Right atrium auricular region (tissue), 2 donors: ENCODE measurements around the gene MYOM3. TPM values are rescaled to one million over a fixed set of nuclear protein-coding genes. Genes with fewer than 3 reads are reported as not detected.
A peak's percentile ranks its signal among the peaks of the same experiment; 100 is the strongest.

Experiments
- DNase-seq: peaks from one replicate; pipeline ENCODE4 v3.0.0-alpha.2; 2019; ENCODE audit warnings: low spot score
- H3K27ac ChIP-seq, 2 donors: fragments of 200-600 bp; sonication (generic); 1 replicate in 1 of 2; 2 replicates in 1 of 2; pipeline ENCODE4 v1.5.1; 2016 to 2019
- H3K27me3 ChIP-seq, 2 donors: fragments of 200-600 bp; sonication (generic); one replicate each; pipeline versions ENCODE4 v1.5.1 to v1.6.0; 2017 to 2019
- H3K36me3 ChIP-seq: fragments of 200-600 bp; sonication (generic); one replicate; pipeline ENCODE4 v1.5.1; 2016
- H3K4me1 ChIP-seq, 2 donors: fragments of 200-600 bp; sonication (generic); one replicate each; pipeline versions ENCODE4 v1.5.1 to v1.6.0; 2017 to 2019
- H3K4me3 ChIP-seq, 2 donors: fragments of 200-600 bp; sonication (generic); 1 replicate in 1 of 2; 2 replicates in 1 of 2; pipeline ENCODE4 v1.5.1; 2017 to 2019; ENCODE audit warnings: mild to moderate bottlenecking in 1 of 2, moderate library complexity in 1 of 2
- H3K9me3 ChIP-seq, 2 donors: fragments of 200-600 bp; sonication (generic); one replicate each; pipeline ENCODE4 v1.5.1; 2019
- total RNA-seq, 2 donors: library from RNA; depleted of rRNA; stranded (reverse); fragments of >200 nt; gene quantifications; one replicate each; pipeline ENCODE4 v1.1.0, GENCODE V29; 2016
- TF ChIP-seq, protein P1 (sequence below), 2 donors: fragments of 200-600 bp; sonication (generic); IDR thresholded peaks; one replicate each; pipeline ENCODE4 v1.5.1; 2019; ENCODE audit warnings: antibody characterized with exemption in 2 of 2

MYOM3 gene
- total RNA-seq, 2 donors from 2014 or later = 98.7 to 241 TPM

DNA sequence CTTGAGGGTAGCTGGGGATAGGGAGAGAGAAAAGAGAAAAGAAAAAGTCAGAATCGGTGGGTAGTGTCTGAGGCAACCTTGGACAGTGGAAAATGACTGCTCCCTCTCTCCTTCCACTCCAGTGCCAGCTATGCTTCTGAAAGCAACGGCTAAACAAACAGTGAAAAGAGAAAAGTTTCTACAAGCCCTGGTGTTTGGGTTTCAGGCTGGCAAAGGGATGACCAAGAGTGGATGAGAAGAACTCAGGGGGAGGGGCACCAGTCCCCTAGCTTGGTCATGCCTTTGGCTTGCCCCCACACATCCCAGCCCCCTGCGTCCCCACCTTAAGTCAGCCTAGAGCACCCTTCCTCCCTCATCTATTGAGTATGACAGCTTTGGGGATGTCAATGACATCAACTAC lies 22.4 kb upstream of the MYOM3 start:
- no peak overlapping the region for H3K27ac ChIP-seq
- no peaks in the 10 kb centered on the region for H3K27me3 ChIP-seq
- H3K36me3 ChIP-seq = no peaks in the 10 kb centered on the region
- no peak overlapping the region for H3K4me3 ChIP-seq
- no peaks in the 10 kb centered on the region for H3K4me1 ChIP-seq
- peaks cover 0 to 12% of the 10 kb centered on the region in 2 donors for H3K9me3 ChIP-seq
- TF ChIP-seq, protein P1, sequence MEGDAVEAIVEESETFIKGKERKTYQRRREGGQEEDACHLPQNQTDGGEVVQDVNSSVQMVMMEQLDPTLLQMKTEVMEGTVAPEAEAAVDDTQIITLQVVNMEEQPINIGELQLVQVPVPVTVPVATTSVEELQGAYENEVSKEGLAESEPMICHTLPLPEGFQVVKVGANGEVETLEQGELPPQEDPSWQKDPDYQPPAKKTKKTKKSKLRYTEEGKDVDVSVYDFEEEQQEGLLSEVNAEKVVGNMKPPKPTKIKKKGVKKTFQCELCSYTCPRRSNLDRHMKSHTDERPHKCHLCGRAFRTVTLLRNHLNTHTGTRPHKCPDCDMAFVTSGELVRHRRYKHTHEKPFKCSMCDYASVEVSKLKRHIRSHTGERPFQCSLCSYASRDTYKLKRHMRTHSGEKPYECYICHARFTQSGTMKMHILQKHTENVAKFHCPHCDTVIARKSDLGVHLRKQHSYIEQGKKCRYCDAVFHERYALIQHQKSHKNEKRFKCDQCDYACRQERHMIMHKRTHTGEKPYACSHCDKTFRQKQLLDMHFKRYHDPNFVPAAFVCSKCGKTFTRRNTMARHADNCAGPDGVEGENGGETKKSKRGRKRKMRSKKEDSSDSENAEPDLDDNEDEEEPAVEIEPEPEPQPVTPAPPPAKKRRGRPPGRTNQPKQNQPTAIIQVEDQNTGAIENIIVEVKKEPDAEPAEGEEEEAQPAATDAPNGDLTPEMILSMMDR (IDR thresholded peaks at IDR 0.05) = no peak
- no peak for DNase-seq

DNA sequence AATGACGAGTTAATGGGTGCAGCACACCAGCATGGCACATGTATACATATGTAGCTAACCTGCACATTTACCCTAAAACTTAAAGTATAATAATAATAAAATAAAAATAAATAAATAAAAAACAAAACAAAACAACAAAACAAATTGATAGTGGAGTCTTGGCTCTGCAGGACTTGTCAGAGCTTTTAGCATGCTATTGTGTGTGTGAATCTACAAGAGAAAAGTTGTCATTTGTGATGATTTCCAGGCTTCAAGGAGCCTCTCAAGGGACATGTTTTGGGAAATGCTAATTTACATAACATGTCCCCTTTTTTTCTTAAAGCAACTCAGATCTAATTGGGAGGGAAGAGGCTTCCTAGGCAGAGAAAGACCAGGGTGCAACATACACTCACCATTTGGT lies 21.9 kb upstream of the MYOM3 start:
- Histone ChIP-seq H3K4me3 (no peak overlapping the region), H3K27me3 (no peaks in the 10 kb centered on the region), H3K4me1 (no peaks in the 10 kb centered on the region), H3K27ac (no peak overlapping the region), H3K36me3 (no peaks in the 10 kb centered on the region), H3K9me3 (peaks cover 0 to 12% of the 10 kb centered on the region in 2 donors)
- TF ChIP-seq, protein P1 (IDR thresholded peaks at IDR 0.05) = no peak
- DNase-seq = no peak

DNA sequence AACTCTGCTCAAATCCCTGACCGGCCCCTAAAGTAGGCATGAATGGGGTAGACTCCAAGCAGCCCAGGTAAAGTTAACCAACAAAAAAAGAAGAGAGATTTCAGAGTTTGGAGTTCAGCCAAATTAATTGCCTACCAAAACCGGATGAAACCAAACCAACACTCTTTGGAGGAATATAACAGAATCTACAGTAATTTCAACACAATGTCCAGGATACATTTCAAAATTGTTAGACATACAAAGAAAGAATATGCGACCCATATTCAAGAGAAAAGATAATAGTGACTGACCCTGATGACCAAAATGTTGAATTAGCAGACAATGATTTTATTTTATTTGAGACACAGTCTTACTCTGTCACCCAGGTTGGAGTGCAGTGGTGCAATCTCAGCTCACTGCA lies 18.4 kb upstream of the MYOM3 start:
- no peaks in the 10 kb centered on the region for H3K36me3 ChIP-seq
- H3K9me3 ChIP-seq = peaks cover 0 to 12% of the 10 kb centered on the region in 2 donors
- H3K4me1 ChIP-seq = peaks cover 0 to 11% of the 10 kb centered on the region in 2 donors
- no peaks in the 10 kb centered on the region for H3K27me3 ChIP-seq
- H3K4me3 ChIP-seq = no peak overlapping the region
- TF ChIP-seq, protein P1 (IDR thresholded peaks at IDR 0.05) = no peak
- no peak overlapping the region for H3K27ac ChIP-seq
- no peak for DNase-seq

DNA sequence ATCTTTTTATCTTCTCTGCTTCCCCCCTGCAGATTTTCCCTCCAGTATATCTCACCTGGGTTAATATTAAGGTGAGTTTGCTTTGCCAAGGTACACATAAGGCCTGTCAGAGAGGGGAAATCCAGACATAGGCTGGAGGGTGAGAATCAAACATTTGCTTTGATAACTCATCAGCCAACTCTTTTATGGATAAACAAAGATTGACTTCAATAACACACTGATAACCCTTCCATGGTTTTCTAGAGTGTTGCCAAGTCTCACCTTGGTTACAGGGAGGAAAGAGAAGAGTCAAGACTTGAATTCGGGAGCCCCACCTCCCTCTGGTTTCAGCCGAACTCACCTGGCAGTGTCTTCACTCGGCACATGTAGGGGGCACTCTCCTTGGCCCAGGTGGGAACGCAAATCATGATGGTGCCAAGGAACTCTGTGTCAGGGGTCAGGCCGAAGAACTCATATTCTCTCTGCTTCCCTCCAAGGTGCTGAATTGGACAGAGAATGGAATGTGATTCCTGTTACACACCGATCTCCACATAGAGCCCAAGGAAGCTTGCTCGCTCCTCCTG lies 15.9 kb upstream of the MYOM3 start:
- H3K9me3 ChIP-seq = peaks cover 0 to 12% of the 10 kb centered on the region in 2 donors
- H3K4me1 ChIP-seq = peaks cover 0 to 11% of the 10 kb centered on the region in 2 donors
- no peaks in the 10 kb centered on the region for H3K27me3 ChIP-seq
- TF ChIP-seq, protein P1 (IDR thresholded peaks at IDR 0.05) = no peak
- H3K36me3 ChIP-seq = no peaks in the 10 kb centered on the region
- DNase-seq = no peak
- H3K4me3 ChIP-seq = no peak overlapping the region
- no peak overlapping the region for H3K27ac ChIP-seq

DNA sequence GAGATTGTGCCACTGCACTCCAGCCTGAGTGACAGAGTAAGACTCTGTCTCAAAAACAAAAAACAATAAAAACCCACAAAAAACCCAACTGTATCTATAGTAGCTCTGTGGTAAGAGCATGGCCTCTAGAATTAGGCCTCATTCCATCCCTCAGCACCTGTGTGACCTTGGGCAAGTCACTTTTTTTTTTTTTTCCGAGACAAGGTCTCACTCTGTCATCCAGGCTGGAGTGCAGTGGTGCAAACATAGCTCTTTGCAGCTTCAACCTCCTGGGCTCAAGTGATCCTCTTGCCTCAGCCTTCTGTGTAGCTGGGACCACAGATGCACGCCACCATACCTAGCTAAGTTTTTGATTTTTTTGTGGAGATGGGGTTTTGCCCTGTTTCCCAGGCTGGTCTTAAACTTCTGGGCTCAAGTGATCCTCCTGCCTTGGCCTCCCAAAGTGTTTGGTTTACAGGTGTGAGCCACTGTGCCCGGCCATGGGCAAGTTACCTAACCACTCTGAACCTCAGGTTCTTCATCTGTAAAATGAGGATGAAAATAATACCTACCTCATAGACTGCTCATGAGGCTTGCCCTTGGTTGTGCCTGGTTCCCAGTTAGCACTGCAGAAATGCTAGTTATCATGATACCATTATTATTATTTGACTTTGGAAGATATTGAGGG lies 15.3 kb upstream of the MYOM3 start:
- Histone ChIP-seq H3K27me3 (no peaks in the 10 kb centered on the region), H3K9me3 (peaks cover 0 to 12% of the 10 kb centered on the region in 2 donors), H3K27ac (peak overlapping the region; percentile 57 to 61), H3K36me3 (no peaks in the 10 kb centered on the region), H3K4me1 (peaks cover 0 to 11% of the 10 kb centered on the region in 2 donors), H3K4me3 (no peak overlapping the region)
- TF ChIP-seq, protein P1 (IDR thresholded peaks at IDR 0.05) = no peak
- no peak for DNase-seq
